NOMO-1 treated with dmso at 0.1 percent for 144 hours (cell line): ENCODE measurements around the gene STT3A.
"Not testable (repeated sequence)": the region's sequence is repeated elsewhere in the genome, so short reads cannot be mapped to it uniquely, and the experiment has no call there.

Experiments used
- DNase-seq: peaks from one replicate; lab custom pipeline; 2025; ENCODE audit not compliant: unreplicated experiment; lab: John Stamatoyannopoulos, UW

Gene STT3A

GRCh38 chr11:125592305-125593113 lies at the start of gene STT3A:
TSS of gene STT3A (plus strand) at chr11:125592852. CDS start at chr11:125595916, 3,064 bp downstream.
- DNase-seq, result peak; percentile 100

DNA sequence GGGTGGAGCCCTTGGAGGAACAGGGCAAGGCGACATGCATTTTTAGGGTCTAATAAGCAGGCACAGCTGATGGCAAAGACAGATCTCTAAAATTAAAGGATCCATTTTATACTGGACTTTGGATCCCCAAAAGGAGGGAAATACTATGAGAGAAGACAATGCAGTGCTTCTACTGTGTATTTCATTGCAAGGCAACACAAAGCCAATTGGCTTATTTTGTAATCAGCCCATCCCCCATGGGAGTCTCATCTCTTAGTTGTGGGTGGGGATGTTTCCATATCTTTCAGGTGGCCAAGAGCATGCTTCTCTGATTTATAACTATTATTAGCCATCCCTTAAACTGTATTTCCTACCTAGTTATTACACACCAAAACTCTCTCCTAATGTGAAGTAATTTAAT lies 41.9 kb upstream of the STT3A start:
- DNase-seq, result no peak

DNA sequence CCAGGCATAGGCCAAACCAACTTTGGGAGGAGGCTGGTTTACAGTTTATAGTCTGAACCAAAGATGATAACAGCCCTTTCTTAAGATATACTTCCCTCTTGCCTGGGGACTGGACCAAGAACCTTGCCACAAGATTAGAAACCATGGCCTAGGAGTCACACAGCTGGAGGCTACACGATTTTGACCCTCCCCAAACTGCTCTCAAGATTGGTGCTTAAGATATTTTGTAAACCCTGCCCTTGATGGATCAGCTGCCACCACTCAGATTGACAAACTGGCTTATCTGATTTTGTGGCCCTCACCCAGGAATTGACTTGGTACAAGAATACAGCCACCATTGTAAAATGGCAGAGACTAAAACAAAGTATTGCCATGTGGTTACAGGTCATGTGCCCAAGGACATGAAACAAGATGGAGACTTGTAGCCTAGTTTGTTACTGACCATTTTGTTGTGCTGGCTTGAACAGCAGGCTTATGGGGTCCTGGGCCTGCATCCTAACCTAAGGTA lies 40.8 kb upstream of the STT3A start:
- DNase-seq, result no peak

DNA sequence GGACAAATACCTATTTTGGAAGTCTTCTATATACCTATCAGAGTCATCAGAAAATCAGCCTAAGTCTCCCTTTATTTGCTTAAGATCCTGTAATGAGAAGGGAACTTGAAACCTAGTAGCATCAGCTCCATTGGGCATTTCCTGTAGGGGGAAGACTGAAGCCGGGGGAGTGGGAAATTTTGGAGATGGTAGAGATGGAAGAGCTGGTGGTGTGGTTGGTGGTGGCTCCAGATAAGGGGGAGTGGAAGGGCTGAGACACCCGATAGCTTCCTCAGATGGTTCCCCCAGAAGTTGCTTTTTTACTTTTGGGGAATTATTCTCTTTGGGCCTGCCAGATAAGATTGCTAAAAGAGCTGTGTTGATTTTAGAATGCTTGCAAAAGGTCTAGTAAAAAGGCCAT lies 39.7 kb upstream of the STT3A start:
- no peak for DNase-seq

DNA sequence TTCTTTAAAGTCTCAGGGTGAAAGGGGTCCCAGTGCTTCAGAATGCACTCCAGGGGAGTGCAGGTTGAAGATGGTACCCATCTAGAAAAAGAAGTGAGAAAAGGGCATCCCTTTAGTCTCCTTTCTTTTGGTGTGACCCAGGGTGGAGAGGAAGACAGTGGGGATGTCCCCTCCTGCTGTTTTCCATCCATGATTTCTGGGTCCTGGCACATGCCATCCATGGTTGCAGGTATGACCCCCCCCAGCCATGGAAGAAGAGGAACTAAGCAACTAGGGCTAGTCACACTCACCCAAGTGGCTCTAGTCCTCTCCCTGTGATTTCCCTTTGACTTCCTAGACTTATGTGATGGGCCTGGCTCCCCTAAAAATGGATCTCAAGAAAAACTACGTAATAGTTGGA lies 39.3 kb upstream of the STT3A start:
- no peak for DNase-seq

DNA sequence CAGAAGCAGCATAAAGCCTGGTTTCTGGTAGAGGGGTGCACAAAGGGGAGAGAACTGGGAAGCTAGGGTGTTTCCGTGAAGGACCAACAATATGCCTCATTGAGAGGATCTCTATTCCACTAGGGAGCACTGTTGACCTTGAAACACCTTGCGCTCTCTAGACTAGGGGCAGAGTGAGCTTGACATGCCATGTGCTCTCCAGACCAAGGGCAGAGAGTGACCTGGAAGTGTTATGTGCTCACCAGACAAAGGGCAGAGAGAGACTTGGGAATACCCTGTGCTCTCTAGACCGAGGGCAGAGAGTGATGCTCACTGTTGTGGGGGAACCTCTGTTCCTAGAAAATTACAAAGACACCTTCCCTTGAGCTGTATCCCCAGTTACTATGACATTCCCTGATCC lies 38.6 kb upstream of the STT3A start:
- no peak for DNase-seq

- DNase-seq, result no peak
Measured at GRCh38 chr11:125559888-125560287, 32.8 kb upstream of the STT3A start.

DNA sequence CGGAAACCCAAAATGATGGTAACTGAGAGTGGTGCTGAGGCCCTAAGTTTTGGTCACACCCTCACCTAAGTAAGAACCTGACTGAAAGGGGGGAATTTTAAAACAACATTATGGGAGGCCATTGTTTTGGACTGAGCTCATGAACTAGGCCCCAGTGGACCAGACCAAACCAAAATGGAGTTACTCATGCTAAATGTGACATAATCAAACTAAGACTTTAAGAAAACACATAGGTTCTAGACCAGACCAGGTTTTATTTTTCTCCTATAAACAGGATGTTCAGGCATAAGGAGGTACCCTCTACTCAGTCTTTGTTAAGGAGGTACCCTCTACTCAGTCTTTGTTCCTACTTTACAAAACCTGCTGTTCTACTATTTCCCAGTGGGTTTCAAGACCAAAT lies 30.7 kb upstream of the STT3A start:
- no peak for DNase-seq

DNA sequence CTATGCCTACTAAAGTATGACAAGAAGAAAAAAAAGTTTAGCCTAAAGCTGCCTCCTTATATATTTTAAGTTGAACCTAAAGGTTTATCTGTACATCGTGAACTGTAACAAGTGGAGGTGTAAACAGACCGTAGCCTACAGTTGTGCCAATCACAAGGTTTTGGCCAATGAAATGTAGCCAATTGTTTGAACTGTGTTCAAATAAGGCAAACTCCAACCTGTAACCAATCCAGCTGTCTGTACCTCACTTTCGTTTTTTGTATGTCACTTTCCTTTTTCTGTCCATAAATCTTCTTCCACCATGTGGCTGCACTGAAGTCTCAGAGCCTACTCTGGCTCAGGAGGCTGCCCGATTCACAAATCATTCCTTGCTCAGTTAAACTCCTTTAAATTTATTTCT lies 30.2 kb upstream of the STT3A start:
- no peak for DNase-seq

- no peak for DNase-seq
Measured at GRCh38 chr11:125564357-125564756, 28.3 kb upstream of the STT3A start.

DNA sequence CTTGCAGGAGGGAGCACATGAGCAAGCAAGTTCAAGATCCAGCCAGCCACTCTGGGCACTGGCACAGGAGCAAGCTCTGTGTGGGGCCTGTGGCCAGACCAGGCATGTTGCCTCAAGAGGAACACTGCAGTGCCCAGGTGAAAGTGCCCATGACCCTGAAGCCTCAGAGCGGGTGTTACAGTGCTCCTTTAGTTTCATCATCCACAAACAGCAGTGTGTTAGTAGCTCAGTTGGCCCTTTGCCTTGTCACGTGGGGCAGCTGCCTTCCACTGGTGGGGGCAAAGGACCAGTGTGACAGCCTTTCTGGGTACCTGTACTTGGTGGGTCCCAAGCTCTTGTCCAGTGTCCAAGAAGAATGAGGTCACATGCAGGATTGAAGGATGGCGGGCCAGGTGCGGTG lies 26.4 kb upstream of the STT3A start:
- DNase-seq, result no peak

DNA sequence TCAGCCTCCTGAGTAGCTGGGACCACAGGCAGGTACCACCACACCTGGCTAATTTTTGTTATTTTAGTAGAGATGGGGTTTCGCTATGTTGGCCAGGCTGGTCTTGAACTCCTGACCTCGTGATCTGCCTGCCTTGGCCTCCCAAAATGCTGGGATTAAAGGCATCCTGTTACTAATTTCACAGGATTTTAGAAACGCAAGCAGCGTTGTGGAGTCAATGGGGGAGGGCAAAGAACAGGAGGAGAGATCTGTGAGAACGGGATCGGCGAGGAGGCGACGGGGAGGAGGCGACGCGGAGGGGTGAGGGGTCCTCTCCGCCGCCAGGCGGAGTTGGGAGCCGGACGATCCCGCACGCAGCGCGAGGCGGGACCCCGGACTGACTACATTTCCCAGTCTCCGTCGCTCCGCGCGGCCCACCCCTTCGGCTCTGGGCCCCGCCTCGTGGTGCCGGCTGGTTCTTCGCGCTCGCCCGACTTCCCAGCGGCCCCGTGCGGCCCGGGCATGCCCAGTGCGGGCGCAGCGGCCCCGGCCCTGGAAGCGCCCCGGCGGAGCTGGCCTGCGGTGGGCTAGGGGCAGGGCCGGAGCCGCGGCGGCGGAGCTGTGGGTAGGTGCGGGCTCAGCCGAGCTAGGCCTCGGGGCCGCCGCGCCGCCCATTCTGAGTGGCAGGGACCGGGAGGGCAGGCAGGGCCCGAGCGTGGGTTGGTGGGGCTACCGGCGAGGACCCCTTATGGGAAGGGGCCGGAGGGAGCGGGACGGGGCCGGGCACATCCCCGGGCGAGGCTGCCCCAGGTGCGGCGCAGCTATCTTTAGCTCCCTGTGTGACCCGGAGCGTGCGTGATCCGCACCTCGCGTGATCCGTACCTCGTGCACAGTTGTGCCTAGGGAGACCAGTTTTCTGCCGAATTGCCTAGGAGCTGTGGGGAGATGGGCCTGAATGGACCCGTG lies 23.4 kb upstream of the STT3A start, which contains the start of gene EI24:
TSS of gene EI24 (plus strand) at position 508 of the 945 bp plus-strand sequence. CDS start 3,051 bp downstream, outside the sequence.
- DNase-seq, result peak; percentile 80

GRCh38 chr11:125569915-125570621 lies 22.6 kb upstream of the STT3A start:
- DNase-seq, result no peak

- no peak for DNase-seq
Measured at GRCh38 chr11:125570952-125571351, 21.7 kb upstream of the STT3A start.

DNA sequence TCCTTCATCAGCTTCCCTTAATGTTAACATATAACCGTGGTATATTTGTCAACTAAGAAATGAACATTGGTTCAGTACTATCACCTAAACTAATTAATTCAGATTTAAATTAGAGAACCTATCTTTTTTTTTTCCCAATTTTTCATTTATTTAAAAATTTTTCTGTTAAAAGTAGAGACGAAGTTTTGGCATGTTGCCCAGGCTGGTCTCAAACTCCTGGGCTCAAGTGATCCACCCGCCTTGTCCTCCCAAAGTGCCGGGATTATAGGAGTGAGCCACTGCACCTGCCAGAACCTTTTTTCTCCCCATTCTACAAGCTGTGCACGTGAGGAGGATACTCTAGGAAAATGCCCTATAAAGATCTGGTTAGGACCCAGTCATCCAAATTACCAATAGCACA lies 19.7 kb upstream of the STT3A start:
- no peak for DNase-seq

DNA sequence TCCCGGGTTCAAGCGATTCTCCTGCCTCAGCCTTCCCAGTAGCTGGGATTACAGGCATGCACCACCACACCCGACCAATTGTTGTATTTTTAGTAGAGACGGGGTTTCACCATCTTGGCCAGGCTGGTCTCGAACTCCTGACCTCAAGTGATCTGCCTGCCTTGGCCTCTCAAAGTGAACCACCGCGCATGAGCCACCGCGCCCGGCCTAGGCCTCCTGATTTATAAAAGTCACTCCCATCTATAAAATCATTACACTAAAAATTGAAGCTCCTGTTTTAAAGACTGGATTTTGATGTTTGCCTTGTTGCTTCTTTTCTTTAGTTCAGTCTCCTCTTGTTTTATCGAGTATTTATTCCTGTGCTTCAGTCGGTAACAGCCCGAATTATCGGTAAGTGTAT lies 15.5 kb upstream of the STT3A start:
- not testable (repeated sequence) for DNase-seq

- DNase-seq, result no peak
Measured at GRCh38 chr11:125578783-125579182, 13.9 kb upstream of the STT3A start.

DNA sequence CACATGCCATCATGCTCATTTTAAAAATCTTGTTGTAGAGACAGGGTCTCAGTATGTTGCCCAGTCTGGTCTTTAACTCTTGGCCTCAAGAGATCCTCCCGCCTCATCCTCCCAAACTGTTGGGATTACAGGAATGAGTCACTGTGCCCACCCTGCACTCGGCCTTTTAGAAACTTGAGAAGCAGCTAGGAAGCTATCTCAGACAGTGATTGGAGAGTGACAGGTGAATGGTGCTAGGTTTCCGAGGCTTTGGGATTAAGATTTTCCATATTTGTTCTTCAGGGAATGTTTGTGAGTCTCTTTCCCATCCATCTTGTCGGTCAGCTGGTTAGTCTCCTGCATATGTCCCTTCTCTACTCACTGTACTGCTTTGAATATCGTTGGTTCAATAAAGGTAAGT lies 12.8 kb upstream of the STT3A start:
- no peak for DNase-seq

GRCh38 chr11:125583496-125583895 lies 9.2 kb upstream of the STT3A start:
- no peak for DNase-seq

DNA sequence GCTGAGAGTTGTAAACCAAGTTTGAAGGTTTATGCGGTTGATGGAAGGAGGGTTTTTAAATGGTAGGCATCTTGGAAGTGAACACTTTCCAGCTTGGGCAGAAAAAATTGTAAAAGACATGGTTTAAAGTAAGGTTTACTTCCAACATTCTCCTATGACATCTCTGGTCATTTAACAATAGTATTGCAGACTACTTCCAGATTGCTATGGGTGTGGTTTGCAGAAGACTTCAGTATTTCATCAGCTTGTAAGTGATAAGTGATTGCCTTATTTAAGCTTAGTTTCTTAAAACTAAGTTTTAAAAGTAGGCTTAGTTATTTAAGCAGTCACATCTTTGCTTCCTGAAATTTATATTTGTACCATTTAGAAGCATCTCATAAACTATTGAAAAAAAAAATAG lies 7.2 kb upstream of the STT3A start:
- no peak for DNase-seq

DNA sequence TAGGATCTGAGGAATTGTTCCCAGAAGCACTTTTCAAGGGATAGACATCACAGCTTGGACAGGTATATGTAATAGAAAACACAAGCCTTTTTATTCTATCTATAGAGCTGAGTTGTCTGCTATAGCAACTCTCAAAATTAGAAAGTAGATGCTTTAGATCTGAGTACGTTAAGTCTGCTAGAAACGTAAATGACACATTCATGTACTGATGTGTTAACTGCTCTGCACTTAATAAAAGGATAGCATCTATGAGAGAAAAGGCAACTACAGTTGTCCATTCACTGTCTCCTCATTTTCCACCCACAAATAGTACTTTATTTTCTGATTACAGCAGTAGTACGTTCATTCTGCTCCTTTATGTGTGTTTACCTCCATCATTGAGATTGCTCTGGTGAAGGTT lies 6.0 kb upstream of the STT3A start:
- DNase-seq, result no peak
